ENCODE data around the gene TMED9.

TMED9 gene

GRCh38 chr5:177548495-177548894 lies 43.5 kb upstream of the TMED9 start:
- H3K27me3 Mint-ChIP-seq (ENCODE audit: low read depth, poor library complexity) = no peaks in the 10 kb centered on the region
- no peak for TF ChIP-seq CTCF (IDR thresholded peaks at IDR 0.05)
- no peaks in the 10 kb centered on the region for H3K9me3 Mint-ChIP-seq
- H3K27ac Mint-ChIP-seq = peak overlapping the region; percentile 70
- H3K4me3 Mint-ChIP-seq = no peak overlapping the region
- no peak for DNase-seq
- H3K36me3 Mint-ChIP-seq (ENCODE audit: low read depth) = peaks cover 32% of the 10 kb centered on the region
- peaks cover 30% of the 10 kb centered on the region for H3K4me1 Mint-ChIP-seq

- no peak for TF ChIP-seq CTCF (IDR thresholded peaks at IDR 0.05)
- H3K4me1 Mint-ChIP-seq = peaks cover 38% of the 10 kb centered on the region
- no peaks in the 10 kb centered on the region for H3K27me3 Mint-ChIP-seq (ENCODE audit: low read depth, poor library complexity)
- peaks cover 32% of the 10 kb centered on the region for H3K36me3 Mint-ChIP-seq (ENCODE audit: low read depth)
- H3K27ac Mint-ChIP-seq = no peak overlapping the region
- H3K9me3 Mint-ChIP-seq = no peaks in the 10 kb centered on the region
- H3K4me3 Mint-ChIP-seq = no peak overlapping the region
- no peak for DNase-seq
Measured at GRCh38 chr5:177550122-177550521, 41.9 kb upstream of the TMED9 start.

- Mint-ChIP-seq H3K36me3 (ENCODE audit: low read depth) (peaks cover 27% of the 10 kb centered on the region), H3K27me3 (ENCODE audit: low read depth, poor library complexity) (no peaks in the 10 kb centered on the region)
Measured at GRCh38 chr5:177552839-177553455, 39.1 kb upstream of the TMED9 start.

GRCh38 chr5:177553671-177554429 lies 38.2 kb upstream of the TMED9 start:
- Mint-ChIP-seq H3K27ac (no peak overlapping the region), H3K27me3 (ENCODE audit: low read depth, poor library complexity) (no peaks in the 10 kb centered on the region), H3K36me3 (ENCODE audit: low read depth) (peaks cover 27% of the 10 kb centered on the region), H3K4me3 (peak overlapping the region; percentile 86), H3K4me1 (peaks cover 57% of the 10 kb centered on the region), H3K9me3 (peaks cover 10% of the 10 kb centered on the region)
- no peak for TF ChIP-seq CTCF (IDR thresholded peaks at IDR 0.05)
- DNase-seq = peak; percentile 48

More at GRCh38 chr5:177552839-177553455, 39.1 kb upstream of the TMED9 start:
- Mint-ChIP-seq H3K4me3 (peak overlapping the region; percentile 86), H3K4me1 (peaks cover 52% of the 10 kb centered on the region), H3K27ac (peak overlapping the region; percentile 47), H3K9me3 (peaks cover 4% of the 10 kb centered on the region)
- no peak for TF ChIP-seq CTCF (IDR thresholded peaks at IDR 0.05)
- DNase-seq = peak; percentile 34

GRCh38 chr5:177554474-177555111 lies 37.4 kb upstream of the TMED9 start, which contains the start of gene FAM193B:
Gene FAM193B, minus strand, starts transcription at chr5:177554563. Its CDS starts 105 bp downstream, at chr5:177554458.
- Mint-ChIP-seq H3K4me1 (peaks cover 57% of the 10 kb centered on the region), H3K4me3 (peak within 1 kb of the TSS; percentile 86), H3K27ac (peak within 1 kb of the TSS; percentile 10), H3K36me3 (ENCODE audit: low read depth) (peaks cover 25% of the 10 kb centered on the region), H3K9me3 (peaks cover 13% of the 10 kb centered on the region), H3K27me3 (ENCODE audit: low read depth, poor library complexity) (no peaks in the 10 kb centered on the region)
- peak; percentile 11 for TF ChIP-seq CTCF (IDR thresholded peaks at IDR 0.05)
- peak; percentile 96 for DNase-seq

Measured in nephron progenitor cell (in vitro differentiated cells).